SK-N-SH (cell line): ENCODE measurements around the gene ACBD6.

ENCODE experiments used
- CTCF ChIP-seq: fragments of 200-600 bp; sonication (generic); IDR thresholded peaks from 2 replicates; pipeline ENCODE4 v1.6.1; 2017; ENCODE audit warnings: antibody characterized with exemption, mild to moderate bottlenecking, moderate library complexity
- EP300 ChIP-seq, 2 experiments: IDR thresholded peaks; 2 replicates each; pipeline versions ENCODE4 v1.4.0 to v1.6.1; 2012; ENCODE audit warnings: borderline replicate concordance in 1 of 2, low read depth in 1 of 2, low read length in 1 of 2
- MAX ChIP-seq: IDR thresholded peaks from 2 replicates; pipeline ENCODE4 v1.4.0; 2012; ENCODE audit warnings: low read depth
- MEF2A ChIP-seq: IDR thresholded peaks from 2 replicates; pipeline ENCODE4 v1.4.0; 2012; ENCODE audit warnings: low read depth, borderline replicate concordance
- POLR2AphosphoS5 ChIP-seq: IDR thresholded peaks from 2 replicates; pipeline ENCODE4 v1.6.1; 2012; ENCODE audit warnings: low read depth, low read length
- YY1 ChIP-seq: IDR thresholded peaks from 2 replicates; pipeline ENCODE4 v1.4.0; 2012; ENCODE audit warnings: low read depth, mild to moderate bottlenecking

GRCh38 chr1:180484490-180484889 is 17.9 kb downstream of the ACBD6 start:
- TF ChIP-seq YY1 = no peak
- TF ChIP-seq MAX = no peak
- TF ChIP-seq POLR2AphosphoS5 = no peak
- no peak for TF ChIP-seq MEF2A
- TF ChIP-seq CTCF = no peak
- no peak for TF ChIP-seq EP300 (IDR thresholded peaks at IDR 0.05; ENCODE audit: borderline replicate concordance in 1 of 2, low read depth in 1 of 2, low read length in 1 of 2)
